Measurements from ENCODE around the gene MACROH2A2.

The MACROH2A2 gene

GRCh38 chr10:70115948-70116682, 63.5 kb downstream of the MACROH2A2 start:
- H3K4me3 ChIP-seq (ENCODE audit: low read depth, low read length), result no peak overlapping the region
- peak; percentile 84 for TF ChIP-seq CTCF (IDR thresholded peaks at IDR 0.05; ENCODE audit: low read depth, low read length)

GRCh38 chr10:70117646-70118045, 65.0 kb downstream of the MACROH2A2 start:
- no peak for TF ChIP-seq CTCF (IDR thresholded peaks at IDR 0.05; ENCODE audit: low read depth, low read length)
- H3K4me3 ChIP-seq (ENCODE audit: low read depth, low read length), result no peak overlapping the region

GRCh38 chr10:70118196-70118595, 65.5 kb downstream of the MACROH2A2 start:
- no peak overlapping the region for H3K4me3 ChIP-seq (ENCODE audit: low read depth, low read length)
- TF ChIP-seq CTCF (IDR thresholded peaks at IDR 0.05; ENCODE audit: low read depth, low read length), result no peak

GRCh38 chr10:70119197-70119596, 66.6 kb downstream of the MACROH2A2 start:
- TF ChIP-seq CTCF (IDR thresholded peaks at IDR 0.05; ENCODE audit: low read depth, low read length), result no peak

GRCh38 chr10:70119623-70120022, 67.0 kb downstream of the MACROH2A2 start:
- H3K4me3 ChIP-seq (ENCODE audit: low read depth, low read length), result no peak overlapping the region
- no peak for TF ChIP-seq CTCF (IDR thresholded peaks at IDR 0.05; ENCODE audit: low read depth, low read length)

More at GRCh38 chr10:70119197-70119596, 66.6 kb downstream of the MACROH2A2 start:
- H3K4me3 ChIP-seq (ENCODE audit: low read depth, low read length), result no peak overlapping the region

GRCh38 chr10:70120417-70120816, 67.8 kb downstream of the MACROH2A2 start:
- no peak for TF ChIP-seq CTCF (IDR thresholded peaks at IDR 0.05; ENCODE audit: low read depth, low read length)
- no peak overlapping the region for H3K4me3 ChIP-seq (ENCODE audit: low read depth, low read length)

GRCh38 chr10:70121281-70121949, 68.8 kb downstream of the MACROH2A2 start:
- H3K4me3 ChIP-seq (ENCODE audit: low read depth, low read length), result no peak overlapping the region
- TF ChIP-seq CTCF (IDR thresholded peaks at IDR 0.05; ENCODE audit: low read depth, low read length), result no peak
